Mesenchymal stem cell (in vitro differentiated cells and primary cell): ENCODE measurements around the gene FADS3.

Source experiments
- DNase-seq: peaks from one replicate; pipeline ENCODE4 v3.0.0-alpha.2; 2013
- H2AFZ ChIP-seq: one replicate; pipeline ENCODE4 v1.6.1; 2013; ENCODE audit warnings: low read depth, mild to moderate bottlenecking, control low read depth, inconsistent platforms, low read length, moderate library complexity
- H2AK5ac ChIP-seq: 2 replicates; pipeline ENCODE4 v1.6.1; 2013; ENCODE audit warnings: low read length, moderate library complexity, mild to moderate bottlenecking, inconsistent platforms; ENCODE audit not compliant: severe bottlenecking
- H2BK120ac ChIP-seq: one replicate; pipeline ENCODE4 v1.6.1; 2013; ENCODE audit warnings: low read depth, mild to moderate bottlenecking, inconsistent platforms, low read length, moderate library complexity
- H2BK12ac ChIP-seq, 2 experiments: one replicate each; pipeline ENCODE4 v1.6.1; 2013; ENCODE audit warnings: inconsistent platforms in 2 of 2, low read length in 2 of 2, mild to moderate bottlenecking in 2 of 2, moderate library complexity in 2 of 2, control low read depth in 1 of 2
- H2BK15ac ChIP-seq: one replicate; pipeline ENCODE4 v1.6.1; 2013; ENCODE audit warnings: mild to moderate bottlenecking, low read depth, inconsistent platforms; ENCODE audit not compliant: poor library complexity, severe bottlenecking
- H2BK5ac ChIP-seq: 2 replicates; pipeline ENCODE4 v1.6.1; 2013; ENCODE audit warnings: low read depth, mild to moderate bottlenecking, low read length, control low read depth, inconsistent platforms; ENCODE audit not compliant: poor library complexity, severe bottlenecking
- H3K14ac ChIP-seq, 2 experiments: one replicate each; pipeline ENCODE4 v1.6.1; 2013; ENCODE audit warnings: inconsistent platforms in 2 of 2, low read length in 2 of 2, control low read depth in 1 of 2, mild to moderate bottlenecking in 1 of 2, moderate library complexity in 1 of 2
- H3K18ac ChIP-seq, 2 experiments: one replicate each; pipeline ENCODE4 v1.6.1; 2013; ENCODE audit warnings: inconsistent platforms in 2 of 2, low read length in 2 of 2, control low read depth in 1 of 2, low read depth in 1 of 2, mild to moderate bottlenecking in 1 of 2
- H3K23ac ChIP-seq, 2 experiments: one replicate each; pipeline ENCODE4 v1.6.1; 2013; ENCODE audit warnings: inconsistent platforms in 2 of 2, low read length in 2 of 2, mild to moderate bottlenecking in 2 of 2, moderate library complexity in 2 of 2, control low read depth in 1 of 2
- H3K27ac ChIP-seq: 2 replicates; pipeline ENCODE4 v1.5.1; 2013; ENCODE audit warnings: mild to moderate bottlenecking, moderate library complexity, low read length, control low read depth, inconsistent platforms; ENCODE audit not compliant: poor library complexity, severe bottlenecking
- H3K27me3 ChIP-seq, 2 experiments: 2 replicates each; pipeline versions ENCODE4 v1.6.1 to v1.7.0; 2013; ENCODE audit warnings: low read length in 2 of 2, mild to moderate bottlenecking in 2 of 2, moderate library complexity in 2 of 2, control low read depth in 1 of 2, inconsistent platforms in 1 of 2; ENCODE audit not compliant: control insufficient read depth in 1 of 2, insufficient read depth in 1 of 2
- H3K36me3 ChIP-seq, 2 experiments: 2 replicates each; pipeline versions ENCODE4 v1.6.1 to v1.7.0; 2013; ENCODE audit warnings: low read length in 2 of 2, control low read depth in 1 of 2, inconsistent platforms in 1 of 2, low read depth in 1 of 2, mild to moderate bottlenecking in 1 of 2; ENCODE audit not compliant: insufficient read depth in 2 of 2, control insufficient read depth in 1 of 2
- H3K4ac ChIP-seq, 2 experiments: one replicate each; pipeline ENCODE4 v1.6.1; 2013; ENCODE audit warnings: inconsistent platforms in 2 of 2, low read length in 2 of 2, mild to moderate bottlenecking in 2 of 2, moderate library complexity in 2 of 2, control low read depth in 1 of 2, low read depth in 1 of 2
- H3K4me1 ChIP-seq: 2 replicates; pipeline ENCODE4 v1.6.1; 2013; ENCODE audit warnings: low read depth, low read length, control low read depth; ENCODE audit not compliant: control insufficient read depth, insufficient read depth
- H3K4me2 ChIP-seq: 2 replicates; pipeline ENCODE4 v1.6.1; 2013; ENCODE audit warnings: low read length, mild to moderate bottlenecking, inconsistent platforms; ENCODE audit not compliant: poor library complexity, severe bottlenecking
- H3K4me3 ChIP-seq, 2 experiments: 2 replicates each; pipeline versions ENCODE4 v1.5.1 to v1.7.0; 2013; ENCODE audit warnings: low read length in 2 of 2, mild to moderate bottlenecking in 2 of 2, control low read depth in 1 of 2, low read depth in 1 of 2; ENCODE audit not compliant: insufficient read depth in 1 of 2
- H3K79me1 ChIP-seq: replicated peaks from 2 replicates; pipeline ENCODE4 v1.6.1; 2013; ENCODE audit warnings: mild to moderate bottlenecking, control low read depth, low read length, inconsistent platforms; ENCODE audit not compliant: poor library complexity, severe bottlenecking
- H3K9ac ChIP-seq: 2 replicates; pipeline ENCODE4 v1.7.0; 2013; ENCODE audit warnings: mild to moderate bottlenecking, low read length, moderate library complexity
- H3K9me3 ChIP-seq: 2 replicates; pipeline ENCODE4 v1.7.0; 2013; ENCODE audit warnings: mild to moderate bottlenecking, low read length; ENCODE audit not compliant: control insufficient read depth
- H4K8ac ChIP-seq: one replicate; pipeline ENCODE4 v1.6.1; 2013; ENCODE audit warnings: inconsistent platforms, mild to moderate bottlenecking, low read length, moderate library complexity
- H4K91ac ChIP-seq: one replicate; pipeline ENCODE4 v1.6.1; 2013; ENCODE audit warnings: mild to moderate bottlenecking, low read length, inconsistent platforms
- WGBS: methylation state at CpG from one replicate; pipeline ENCODE4 v1.1.7; 2013; ENCODE audit warnings: mixed read lengths; 5-methylcytosine and 5-hydroxymethylcytosine counted together

The FADS3 gene

DNA sequence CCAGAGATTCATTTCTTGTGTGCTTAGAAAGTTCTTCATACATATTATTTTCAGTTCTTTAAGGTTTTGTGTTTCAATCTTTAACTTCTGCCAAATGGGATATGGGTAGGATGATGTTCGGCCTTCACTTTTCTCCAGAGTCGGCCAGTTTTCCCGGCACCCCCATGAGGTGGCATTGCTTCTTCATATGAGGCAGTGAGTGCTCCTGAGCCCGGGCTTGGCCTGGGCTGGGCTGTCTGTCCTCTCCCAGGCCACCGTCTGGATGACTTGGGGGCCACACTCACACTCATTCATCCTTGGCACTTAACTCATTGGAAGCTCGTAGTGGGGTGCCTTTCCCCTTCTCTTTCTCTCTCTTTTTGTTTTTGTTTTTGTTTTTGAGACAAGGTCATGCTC, 39.4 kb downstream of the FADS3 start:
- Histone ChIP-seq H2BK5ac (no peak overlapping the region), H2AFZ (no peak overlapping the region), H3K4me3 (no peak overlapping the region), H3K18ac (no peak overlapping the region), H2AK5ac (no peak overlapping the region), H3K4me1 (peaks cover 5% of the 10 kb centered on the region), H3K14ac (no peak overlapping the region), H2BK120ac (no peak overlapping the region), H3K27ac (no peak overlapping the region), H2BK15ac (no peak overlapping the region), H3K4me2 (no peak overlapping the region), H3K27me3 (no peaks in the 10 kb centered on the region), H3K9ac (no peak overlapping the region), H2BK12ac (no peak overlapping the region), H3K4ac (no peak overlapping the region), H4K91ac (no peak overlapping the region), H3K79me1 (peaks cover 38% of the 10 kb centered on the region), H3K9me3 (no peaks in the 10 kb centered on the region), H3K23ac (no peak overlapping the region), H3K36me3 (peaks cover 77 to 81% of the 10 kb centered on the region in 2 experiments), H4K8ac (no peak overlapping the region)
- WGBS: 94% methylated on average over 6 of the region's 6 CpGs
- DNase-seq: no peak

DNA sequence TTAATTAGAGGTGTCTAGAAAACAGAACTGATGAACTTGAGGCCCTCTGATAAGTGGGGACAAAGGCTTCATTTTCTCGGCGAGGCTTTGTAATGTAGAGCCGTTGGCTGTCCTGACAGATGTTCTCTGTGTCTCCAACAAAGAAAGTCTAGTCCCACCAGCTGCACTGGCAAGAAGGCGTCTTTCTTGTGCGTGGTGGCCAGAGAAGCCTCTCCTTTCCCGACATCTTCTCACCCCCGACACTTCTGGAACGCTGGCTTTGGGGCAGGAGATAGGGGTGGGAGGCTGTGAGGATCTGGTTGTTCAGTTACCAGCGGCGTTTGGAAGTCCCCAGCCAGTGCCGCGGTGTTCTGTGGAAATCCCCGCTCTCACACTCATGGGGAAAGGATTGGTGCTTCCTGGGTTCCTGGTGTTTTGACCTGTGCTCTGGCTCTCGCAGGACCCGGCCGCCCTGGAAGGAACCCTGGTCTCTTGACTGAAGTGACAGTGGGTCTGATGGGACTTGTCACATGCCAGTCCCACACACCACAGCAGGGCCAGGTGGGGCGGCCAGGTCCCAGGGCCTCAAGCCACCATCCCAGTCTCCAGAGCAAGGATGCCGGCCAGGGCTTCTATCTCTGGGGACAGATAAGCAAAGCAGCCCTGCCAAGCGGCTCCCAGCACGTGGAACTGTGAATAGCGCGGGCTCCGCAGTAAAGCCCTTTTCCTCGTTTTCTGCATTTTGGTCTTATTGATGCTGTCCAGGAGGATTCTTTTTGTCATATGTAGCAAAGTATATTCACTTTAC, 40.0 kb downstream of the FADS3 start:
- Histone ChIP-seq H3K27ac (no peak overlapping the region), H3K4me2 (no peak overlapping the region), H2BK15ac (no peak overlapping the region), H3K36me3 (peaks cover 76 to 82% of the 10 kb centered on the region in 2 experiments), H3K4me1 (peaks cover 5% of the 10 kb centered on the region), H3K9me3 (no peaks in the 10 kb centered on the region), H3K4ac (no peak overlapping the region), H2AFZ (no peak overlapping the region), H2BK12ac (no peak overlapping the region), H2BK5ac (no peak overlapping the region), H4K91ac (no peak overlapping the region), H3K14ac (no peak overlapping the region), H3K4me3 (no peak overlapping the region), H2AK5ac (no peak overlapping the region), H2BK120ac (no peak overlapping the region), H3K9ac (no peak overlapping the region), H3K18ac (no peak overlapping the region), H3K23ac (no peak overlapping the region), H3K27me3 (no peaks in the 10 kb centered on the region), H4K8ac (no peak overlapping the region), H3K79me1 (peaks cover 35% of the 10 kb centered on the region)
- WGBS: 97% methylated on average over 20 of the region's 24 CpGs
- no peak for DNase-seq

DNA sequence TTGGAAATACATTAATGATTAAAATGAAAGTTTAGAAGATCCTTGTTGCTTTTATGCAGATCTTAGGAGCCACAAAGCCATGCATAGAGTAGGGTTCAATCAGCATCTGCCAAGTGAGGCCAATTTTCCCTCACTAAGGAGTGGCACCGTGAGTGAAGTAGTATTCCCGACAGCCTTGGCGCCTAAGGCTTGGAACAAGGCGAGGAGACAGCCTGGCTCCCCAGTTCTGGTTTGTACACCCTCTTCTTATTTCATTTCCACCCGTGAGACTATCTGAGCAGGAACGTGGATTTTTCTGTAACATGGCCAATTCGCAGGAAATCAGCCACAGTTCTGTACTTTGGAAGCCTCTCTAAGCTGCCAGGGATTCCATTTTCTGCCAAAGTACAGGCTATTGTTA, 40.7 kb downstream of the FADS3 start:
- no peak overlapping the region for H2BK15ac ChIP-seq
- no peak overlapping the region for H4K91ac ChIP-seq
- H3K18ac ChIP-seq: no peak overlapping the region
- DNase-seq: no peak
- no peak overlapping the region for H2AFZ ChIP-seq
- no peak overlapping the region for H3K4me3 ChIP-seq
- no peak overlapping the region for H3K9ac ChIP-seq
- no peak overlapping the region for H3K4me2 ChIP-seq
- no peaks in the 10 kb centered on the region for H3K27me3 ChIP-seq
- no peak overlapping the region for H2BK5ac ChIP-seq
- no peak overlapping the region for H4K8ac ChIP-seq
- H3K14ac ChIP-seq: no peak overlapping the region
- H2BK120ac ChIP-seq: no peak overlapping the region
- no peak overlapping the region for H3K27ac ChIP-seq
- H3K4me1 ChIP-seq: peaks cover 2% of the 10 kb centered on the region
- H3K36me3 ChIP-seq: peaks cover 72 to 80% of the 10 kb centered on the region in 2 experiments
- no peak overlapping the region for H2AK5ac ChIP-seq
- H2BK12ac ChIP-seq: no peak overlapping the region
- H3K23ac ChIP-seq: no peak overlapping the region
- no peaks in the 10 kb centered on the region for H3K9me3 ChIP-seq
- 97% methylated on average over 7 of the region's 7 CpGs for WGBS
- H3K4ac ChIP-seq: no peak overlapping the region
- H3K79me1 ChIP-seq: peaks cover 34% of the 10 kb centered on the region

DNA sequence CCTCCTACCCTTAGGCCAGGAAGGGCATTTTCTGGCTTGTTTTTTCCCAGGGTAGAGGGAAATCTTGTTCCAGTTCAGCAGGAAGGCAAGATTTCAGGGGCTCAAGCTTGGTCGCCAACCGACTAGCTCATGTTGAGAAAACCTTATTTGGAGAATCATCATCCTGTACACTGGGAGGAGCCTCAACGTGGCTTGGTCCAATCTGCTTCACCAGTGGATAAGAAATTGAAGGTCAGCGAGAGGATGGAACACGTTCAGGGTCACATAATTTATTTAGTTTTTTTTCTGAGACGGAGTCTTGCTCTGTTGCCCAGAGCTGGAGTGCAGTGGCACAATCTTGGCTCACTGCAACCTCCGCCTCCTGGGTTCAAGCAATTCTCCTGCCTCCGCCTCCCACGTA, 42.7 kb downstream of the FADS3 start:
- Histone ChIP-seq H3K18ac (no peak overlapping the region), H3K4ac (no peak overlapping the region), H3K9me3 (no peaks in the 10 kb centered on the region), H3K36me3 (peaks cover 59 to 76% of the 10 kb centered on the region in 2 experiments), H3K4me1 (no peaks in the 10 kb centered on the region), H3K27ac (no peak overlapping the region), H2AK5ac (no peak overlapping the region), H2BK15ac (no peak overlapping the region), H4K91ac (no peak overlapping the region), H2BK12ac (no peak overlapping the region), H3K27me3 (no peaks in the 10 kb centered on the region), H2AFZ (no peak overlapping the region), H3K23ac (no peak overlapping the region), H2BK120ac (no peak overlapping the region), H2BK5ac (no peak overlapping the region), H3K14ac (no peak overlapping the region), H4K8ac (no peak overlapping the region), H3K9ac (no peak overlapping the region), H3K79me1 (peaks cover 23% of the 10 kb centered on the region), H3K4me3 (no peak overlapping the region), H3K4me2 (no peak overlapping the region)
- DNase-seq: no peak
- 97% methylated on average over 9 of the region's 9 CpGs for WGBS
